Body of pancreas (tissue), 4 donors: Measurements from ENCODE around the gene MAPK8.

Experiments
- CTCF ChIP-seq, 7 experiments: fragments of 450-650 bp in 4 of 7; fragments of 200-600 bp in 3 of 7; sonication (generic) in 3 of 7; IDR thresholded peaks; one replicate each; pipeline ENCODE4 v1.5.1; 2016 to 2019; ENCODE audit warnings: antibody characterized with exemption in 7 of 7
- POLR2A ChIP-seq, 3 donors: fragments of 450-650 bp; IDR thresholded peaks; one replicate each; pipeline ENCODE4 v1.6.1; 2016; ENCODE audit warnings: antibody characterized with exemption in 3 of 3, mild to moderate bottlenecking in 2 of 3

- TF ChIP-seq CTCF (IDR thresholded peaks at IDR 0.05) (no peak), POLR2A (IDR thresholded peaks at IDR 0.05) (no peak)
Observed at GRCh38 chr10:48456361-48456804, 149.9 kb downstream of the MAPK8 start.
